Left ventricle myocardium superior (tissue), 1 donor: Measurements from ENCODE around the gene ATOH7. TPM values are rescaled to one million over a fixed set of nuclear protein-coding genes. Genes with fewer than 3 reads are reported as not detected.
"Not testable (repeated sequence)": the region's sequence is repeated elsewhere in the genome, so short reads cannot be mapped to it uniquely, and the experiment has no call there.

Source experiments
- ATAC-seq: fragments of 200-7000 bp; cut with Tn5 transposase; one replicate; pipeline ENCODE4 v1.9.1; 2020; ENCODE audit warnings: mild to moderate bottlenecking, moderate library complexity
- DNase-seq: peaks from one replicate; pipeline ENCODE4 v3.0.0-alpha.2; 2020
- intact Hi-C: fragments of 100-400 bp; cut with micrococcal nuclease; formaldehyde crosslinking; loops from one replicate; pipeline ENCODE4 v1.11.0; 2022
- total RNA-seq: library from RNA; stranded (reverse); fragmentation: NEBNext Ultra II Directional; extraction: Animal tissue kit (Norgen Biotek cat#: 25700); gene quantifications from one replicate; pipeline ENCODE4 v1.2.1, GENCODE V29; 2021
- donor health status: DM: no; HTN: yes; CAD: no; lungs with severe emphysema.

ATOH7 gene
- total RNA-seq, 1 donor from 2014 or later = not detected

DNA sequence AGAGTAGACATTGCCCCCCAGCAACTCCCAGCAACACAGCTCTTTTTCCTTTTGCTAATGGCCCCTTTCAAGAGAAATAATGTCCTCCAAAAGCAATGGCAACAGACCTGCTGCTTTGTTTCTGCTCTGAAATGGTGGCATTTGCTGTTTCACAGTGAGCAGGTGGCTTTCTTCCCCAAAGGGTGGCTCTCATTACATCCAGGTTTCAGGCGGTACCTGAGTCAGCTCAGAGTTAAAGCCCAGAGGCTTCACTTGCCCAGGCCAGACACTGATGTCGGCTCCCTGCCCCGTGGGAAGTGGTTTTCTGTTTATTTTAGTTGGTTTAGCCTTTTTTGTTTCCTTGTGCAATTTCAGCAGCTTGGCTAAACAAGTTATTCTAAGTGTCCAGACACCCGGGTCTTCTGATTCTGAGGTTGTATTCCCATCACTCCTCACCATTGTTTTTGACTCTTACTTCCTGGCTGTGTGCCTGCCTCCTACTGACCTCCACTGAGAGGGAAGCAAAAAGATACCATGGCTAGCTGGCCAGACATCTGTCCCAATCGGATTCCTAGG is 7.8 kb upstream of the ATOH7 start:
- ATAC-seq (no peak), DNase-seq (no peak)
- intact Hi-C loops = no loop called here

DNA sequence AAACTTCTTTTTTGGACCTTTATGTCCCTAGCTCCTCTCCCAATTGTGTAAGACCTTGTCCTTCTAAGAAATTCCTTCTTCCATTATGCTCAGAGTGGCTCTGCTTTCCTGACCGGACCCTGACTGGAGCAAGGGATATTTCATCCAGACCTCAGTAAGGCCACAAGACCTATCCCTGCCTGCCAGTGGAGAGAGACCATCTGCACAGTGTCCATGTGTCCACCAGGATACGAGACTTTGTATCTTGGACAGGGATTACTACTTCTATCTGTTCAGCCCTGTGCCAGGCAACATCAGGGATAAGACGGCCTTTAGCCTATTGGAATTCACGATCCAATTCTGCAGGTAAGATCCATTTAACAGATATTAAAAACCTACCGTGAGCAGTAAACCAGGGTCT is 7.2 kb upstream of the ATOH7 start:
- DNase-seq = no peak
- no peak for ATAC-seq
- intact Hi-C loops = no loop called here

DNA sequence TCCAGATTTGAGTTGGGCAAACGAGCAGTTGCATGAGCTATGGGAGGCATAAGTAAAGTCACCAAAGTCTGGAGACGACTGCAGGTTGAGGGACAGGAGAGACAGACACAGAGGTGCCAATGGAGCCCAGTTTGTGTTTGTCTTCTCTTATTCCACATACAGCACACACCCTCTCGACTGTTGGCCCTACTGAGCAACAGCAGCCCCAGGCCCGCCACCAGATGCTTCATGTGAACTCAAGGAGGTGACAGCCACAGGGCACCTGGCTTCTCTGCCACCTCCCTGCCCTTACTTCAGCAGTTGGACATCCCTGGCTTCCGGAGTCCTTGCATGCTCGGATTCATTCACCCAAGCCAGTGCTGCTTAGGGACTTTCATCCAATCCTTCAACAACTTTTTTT is 6.5 kb upstream of the ATOH7 start:
- intact Hi-C loops = no loop called here
- no peak for ATAC-seq

DNA sequence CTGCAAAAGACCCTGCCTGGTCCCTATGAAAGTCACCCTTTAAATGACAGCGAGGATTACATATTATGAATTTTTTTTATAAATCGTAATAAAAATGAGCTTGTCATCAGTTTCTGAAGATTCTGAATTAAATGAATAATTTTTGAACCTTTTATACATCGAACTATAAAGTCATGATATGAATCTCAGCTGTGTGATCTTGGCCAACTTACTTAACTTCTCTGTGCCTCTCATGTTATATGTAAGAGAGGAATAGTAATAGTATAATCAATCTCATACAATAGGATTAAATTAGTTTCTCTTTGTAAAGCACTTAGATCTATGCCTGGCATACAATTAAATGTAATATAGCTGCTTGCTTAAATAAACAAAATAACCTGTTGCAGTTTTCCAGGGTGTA is 5.3 kb upstream of the ATOH7 start:
- intact Hi-C loops = no loop called here
- DNase-seq (no peak), ATAC-seq (no peak)

More for the DNA sequence above, 6.5 kb upstream of the ATOH7 start:
- DNase-seq = no peak

DNA sequence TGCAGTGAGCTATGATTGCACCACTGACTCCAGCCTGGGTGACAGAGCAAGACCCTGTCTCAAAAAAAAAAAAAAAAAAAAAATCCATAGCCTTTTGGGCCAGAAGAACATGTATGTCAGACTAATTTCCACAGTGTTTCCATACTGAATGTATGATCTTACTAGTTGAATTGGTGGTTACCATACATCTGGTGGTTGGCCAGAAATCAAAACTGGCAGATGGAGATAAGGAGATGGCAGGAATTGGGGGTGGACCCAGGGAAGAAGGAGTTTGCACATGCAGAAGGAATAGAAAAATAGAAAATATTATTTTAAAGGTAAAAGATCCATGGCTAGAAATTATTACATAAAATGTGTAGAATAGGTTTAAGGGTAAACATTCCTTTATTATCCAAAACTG is 3.7 kb upstream of the ATOH7 start:
- no peak for ATAC-seq
- intact Hi-C loops = no loop called here
- DNase-seq = no peak

DNA sequence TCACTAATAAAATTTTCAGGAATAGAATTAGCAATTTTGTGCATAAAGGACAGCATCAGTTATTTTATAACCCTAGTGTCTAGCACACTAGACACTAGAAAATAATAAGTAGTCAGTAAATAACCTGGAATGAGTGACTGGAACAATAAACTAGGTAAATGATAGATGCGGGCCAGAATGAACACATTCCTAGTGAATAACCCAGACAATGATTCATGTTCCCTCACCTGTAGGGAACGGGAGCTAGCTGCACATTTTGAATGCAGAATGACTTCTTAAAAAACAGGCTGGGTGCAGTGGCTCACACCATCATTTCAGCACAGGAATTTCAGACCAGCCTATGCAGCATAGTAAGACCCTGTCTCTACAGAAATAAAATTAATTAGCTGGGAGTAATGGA is 3.2 kb upstream of the ATOH7 start:
- ATAC-seq = no peak
- intact Hi-C loops = no loop called here
- DNase-seq = no peak

DNA sequence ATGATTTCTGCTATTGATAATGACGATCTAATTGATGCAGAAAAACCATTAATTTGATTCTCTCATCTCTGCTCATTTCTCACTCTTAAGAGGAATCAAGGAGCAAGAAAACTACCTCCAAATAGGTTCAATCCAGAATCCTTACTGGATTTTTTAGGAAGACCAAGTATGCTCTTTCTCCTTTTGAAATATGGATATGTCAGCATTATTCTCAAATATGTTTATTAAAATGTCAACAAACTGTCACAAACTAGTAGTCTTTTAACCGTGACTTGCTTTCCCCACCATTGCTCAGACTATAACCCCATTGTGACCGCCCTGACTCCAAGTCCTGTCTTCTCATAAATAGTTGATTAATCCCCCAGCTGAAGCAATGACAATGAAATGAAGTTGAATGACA is 1.1 kb upstream of the ATOH7 start:
- ATAC-seq (no peak), DNase-seq (no peak)
- intact Hi-C loops = no loop called here

DNA sequence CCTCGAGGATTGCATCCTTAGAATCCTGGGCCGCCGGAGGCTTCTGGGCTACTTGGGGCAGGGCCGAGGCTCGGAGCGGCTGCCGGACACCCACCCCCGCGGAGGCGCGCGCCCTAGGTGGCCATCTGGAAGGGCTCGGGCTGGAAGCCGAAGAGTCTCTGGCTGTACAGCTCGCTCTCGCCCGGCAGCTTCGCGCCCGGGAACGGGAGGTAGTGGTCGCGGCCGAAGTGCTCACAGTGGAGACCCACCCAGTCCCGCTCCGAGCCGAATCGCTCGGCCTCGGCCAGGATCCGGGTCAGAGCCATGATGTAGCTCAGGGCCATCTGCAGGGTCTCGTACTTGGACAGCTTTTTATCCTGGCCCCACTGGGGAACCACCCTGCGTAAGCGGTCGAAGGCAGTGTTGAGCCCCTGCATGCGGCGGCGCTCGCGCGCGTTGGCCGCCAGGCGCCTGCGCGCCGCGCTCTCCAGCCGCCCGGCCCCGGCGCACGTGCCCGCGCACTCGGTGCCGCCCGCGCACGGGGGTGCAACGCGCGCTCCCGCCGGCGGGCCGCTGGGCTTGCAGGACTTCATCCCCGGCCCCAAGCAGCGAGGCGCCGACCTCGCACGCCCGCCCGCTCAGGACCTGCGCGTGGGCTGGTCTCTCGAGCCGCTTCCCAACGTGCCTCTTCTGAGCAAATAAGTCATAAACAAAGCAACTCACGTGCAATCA is 652 bp downstream of the ATOH7 start:
- peak; percentile 85 for DNase-seq
- ATAC-seq = peak; percentile 100
- intact Hi-C loops = no loop called here

DNA sequence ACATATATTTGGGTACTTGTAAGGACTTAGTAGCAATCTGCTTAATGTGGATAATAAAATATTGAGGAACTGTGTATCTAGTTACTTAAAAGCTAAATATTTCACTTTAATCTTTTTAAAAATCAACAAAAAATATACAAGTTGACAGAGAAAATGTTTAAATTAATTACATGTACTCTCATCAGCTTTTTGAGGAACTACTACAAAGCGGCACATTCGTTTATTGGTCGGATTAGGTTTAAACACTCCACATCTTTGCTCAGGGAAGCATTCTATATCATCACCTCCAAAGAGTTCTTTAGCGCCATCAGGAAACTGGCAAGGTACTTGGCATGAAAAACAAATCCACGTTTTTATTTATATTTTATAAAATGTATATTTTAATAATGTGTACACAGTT is 1.6 kb downstream of the ATOH7 start:
- intact Hi-C loops = no loop called here
- DNase-seq (no peak), ATAC-seq (no peak)

DNA sequence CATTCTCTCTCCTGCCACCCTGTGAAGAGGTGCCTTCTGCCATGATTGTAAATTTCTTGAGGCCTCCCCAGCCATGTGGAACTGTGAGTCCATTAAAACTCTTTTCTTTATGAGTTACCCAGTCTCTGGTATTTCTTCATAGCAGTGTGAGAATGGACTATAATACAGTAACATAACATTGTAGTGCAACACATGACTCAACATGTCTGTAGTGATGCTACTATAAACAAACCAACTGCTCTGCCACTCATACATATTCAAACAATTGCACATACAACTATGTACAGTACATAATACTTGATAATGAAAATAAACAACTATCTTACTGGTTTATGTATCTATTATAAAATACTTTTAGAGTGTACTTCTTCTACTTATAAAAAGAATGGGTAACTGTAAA is 7.1 kb downstream of the ATOH7 start:
- DNase-seq (no peak), ATAC-seq (no peak)
- intact Hi-C loops = no loop called here

DNA sequence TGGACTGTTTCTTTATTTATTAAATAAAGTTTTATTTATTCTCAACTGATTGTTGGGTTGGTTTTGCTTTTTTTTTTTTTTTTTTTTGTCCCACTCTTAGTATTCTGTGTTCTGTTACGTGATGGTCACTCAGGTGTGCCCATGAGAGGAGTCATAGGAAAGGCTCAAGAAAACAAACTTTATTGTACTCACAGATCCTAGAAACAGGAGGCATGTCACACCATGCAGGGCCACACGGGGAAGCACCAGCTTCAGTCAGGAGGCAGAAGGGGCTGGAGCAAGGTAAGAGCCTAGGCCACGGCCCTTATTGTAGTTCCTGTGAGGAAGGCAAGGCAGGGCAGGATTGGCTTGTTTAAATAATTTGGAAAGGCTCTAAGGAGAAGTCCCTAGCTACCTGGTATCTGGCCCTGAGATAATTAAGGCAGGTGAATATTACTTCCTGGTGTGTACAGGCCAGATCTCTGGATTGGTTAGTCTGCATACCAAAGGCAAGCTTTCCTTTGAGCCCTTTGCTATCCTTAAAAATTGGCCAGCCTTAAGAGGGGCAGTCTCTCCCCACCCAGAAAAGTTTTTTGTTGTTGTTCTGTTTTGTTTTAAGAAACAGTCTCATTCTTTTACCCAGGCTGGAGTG is 8.3 kb downstream of the ATOH7 start:
- no peak for DNase-seq
- ATAC-seq = no peak
- intact Hi-C loops = no loop called here

DNA sequence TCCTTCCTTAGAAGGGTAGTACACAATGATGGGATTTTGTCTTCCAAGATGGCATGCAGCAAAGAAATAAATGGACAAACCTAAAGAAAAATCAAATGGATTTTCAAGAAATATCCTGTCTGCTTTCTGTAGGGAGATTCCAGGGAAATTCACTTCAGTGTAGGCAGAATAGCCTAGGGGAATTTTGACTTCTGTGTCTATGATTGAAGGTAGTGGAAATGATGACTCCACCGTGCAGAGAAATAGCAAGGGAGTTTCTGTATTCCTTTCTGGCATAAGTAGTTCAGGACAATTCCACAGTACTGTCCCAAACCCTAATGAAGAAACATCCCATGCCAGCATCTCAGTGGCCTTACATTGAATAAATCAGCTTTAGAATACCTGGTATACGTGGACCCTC is 9.5 kb downstream of the ATOH7 start:
- no peak for DNase-seq
- no peak for ATAC-seq
- intact Hi-C loops = no loop called here

DNA sequence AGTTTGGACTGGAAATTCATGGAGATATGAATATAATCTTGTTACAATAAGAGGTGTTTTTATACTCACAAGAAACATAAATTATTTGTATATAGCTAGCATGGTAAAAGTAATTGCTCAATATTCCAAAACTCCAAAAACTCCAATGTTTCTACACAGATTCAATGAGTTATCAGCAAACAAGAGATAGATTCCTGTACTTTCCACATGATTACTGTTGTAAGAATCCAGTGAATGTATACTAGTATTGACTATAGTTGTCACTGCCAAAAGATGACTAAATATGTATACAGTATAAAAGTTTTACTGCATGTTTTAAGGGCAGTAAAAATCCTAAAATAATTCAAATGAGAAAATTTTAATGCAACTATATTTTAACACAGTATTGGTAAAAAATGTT is 10.7 kb downstream of the ATOH7 start:
- intact Hi-C loops = no loop called here
- ATAC-seq = no peak
- DNase-seq = no peak

DNA sequence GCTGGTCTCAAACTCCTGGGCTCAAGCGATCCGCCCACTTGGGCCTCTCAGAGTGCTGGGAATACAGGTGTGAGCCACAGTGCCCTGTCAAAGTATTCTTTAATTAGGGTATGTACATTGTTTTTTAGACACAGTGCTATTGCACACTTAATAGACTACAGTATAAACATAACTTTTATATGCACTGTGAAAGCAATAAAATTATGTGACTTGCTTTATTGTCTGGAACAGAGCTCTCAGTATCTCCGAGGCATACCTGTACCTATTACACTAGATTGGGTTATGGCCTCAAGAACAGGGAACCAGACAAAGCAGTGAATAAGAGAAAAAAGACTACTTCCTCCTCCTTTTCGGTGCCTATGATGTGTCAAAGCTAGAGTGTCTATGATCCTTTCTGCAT is 13.1 kb downstream of the ATOH7 start:
- DNase-seq (no peak), ATAC-seq (no peak)
- intact Hi-C loops = loop anchor here (10.0 kb wide), 1 partner anchor 86 kb away; no protein-coding TSS in a partner anchor

DNA sequence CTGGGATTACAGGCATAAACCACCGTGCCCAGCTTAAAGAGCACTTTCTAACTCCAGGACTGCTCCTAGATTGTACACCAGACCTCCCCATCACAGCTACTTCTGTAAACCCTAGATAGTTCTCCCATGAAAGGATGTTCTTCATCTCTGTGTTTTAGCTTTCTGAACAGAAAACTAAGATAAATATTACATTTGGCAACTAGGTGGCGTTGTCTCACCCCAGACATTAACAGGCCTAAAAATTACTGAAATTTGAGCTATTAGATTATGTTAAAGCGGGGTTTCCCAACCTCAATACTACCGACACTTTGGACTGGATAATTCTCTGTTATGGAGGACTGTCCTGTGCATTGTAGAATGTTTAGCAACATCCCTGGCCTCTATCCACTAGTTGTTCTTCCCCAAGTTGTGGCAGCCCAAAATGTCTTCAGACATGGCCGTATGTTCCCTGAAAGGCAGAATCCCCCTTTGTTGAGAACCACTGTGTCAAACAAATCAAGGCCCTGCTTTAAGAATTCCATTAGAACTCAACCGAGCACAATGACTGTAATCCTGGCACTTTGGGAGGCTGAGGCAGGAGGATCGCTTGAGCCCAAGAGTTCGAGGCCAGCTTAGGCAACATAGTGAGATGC is 19.1 kb downstream of the ATOH7 start:
- no peak for DNase-seq
- intact Hi-C loops = loop anchor here (10.0 kb wide), 1 partner anchor 92 kb away; no protein-coding TSS in a partner anchor
- ATAC-seq = no peak

DNA sequence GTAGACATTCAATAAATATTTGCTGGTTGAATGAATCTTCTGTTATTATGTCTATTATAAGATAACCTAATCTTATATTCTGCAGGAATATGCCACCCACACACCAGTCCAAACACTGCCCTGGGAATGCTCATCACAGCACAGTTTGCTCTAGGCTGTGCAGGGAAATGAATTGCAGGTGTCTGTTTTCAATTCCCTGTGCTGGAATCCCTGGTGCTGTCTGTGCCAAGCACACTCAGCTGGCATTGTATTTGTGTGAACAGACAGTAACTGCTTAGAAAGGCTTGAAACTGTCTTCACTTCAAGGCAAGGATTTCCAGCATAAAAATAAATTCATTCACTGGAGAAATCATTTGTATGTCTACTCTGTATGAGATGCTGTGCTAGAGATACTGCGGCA is 20.2 kb downstream of the ATOH7 start:
- no peak for ATAC-seq
- no peak for DNase-seq
- intact Hi-C loops = loop anchor here (10.0 kb wide), 1 partner anchor 93 kb away; no protein-coding TSS in a partner anchor

DNA sequence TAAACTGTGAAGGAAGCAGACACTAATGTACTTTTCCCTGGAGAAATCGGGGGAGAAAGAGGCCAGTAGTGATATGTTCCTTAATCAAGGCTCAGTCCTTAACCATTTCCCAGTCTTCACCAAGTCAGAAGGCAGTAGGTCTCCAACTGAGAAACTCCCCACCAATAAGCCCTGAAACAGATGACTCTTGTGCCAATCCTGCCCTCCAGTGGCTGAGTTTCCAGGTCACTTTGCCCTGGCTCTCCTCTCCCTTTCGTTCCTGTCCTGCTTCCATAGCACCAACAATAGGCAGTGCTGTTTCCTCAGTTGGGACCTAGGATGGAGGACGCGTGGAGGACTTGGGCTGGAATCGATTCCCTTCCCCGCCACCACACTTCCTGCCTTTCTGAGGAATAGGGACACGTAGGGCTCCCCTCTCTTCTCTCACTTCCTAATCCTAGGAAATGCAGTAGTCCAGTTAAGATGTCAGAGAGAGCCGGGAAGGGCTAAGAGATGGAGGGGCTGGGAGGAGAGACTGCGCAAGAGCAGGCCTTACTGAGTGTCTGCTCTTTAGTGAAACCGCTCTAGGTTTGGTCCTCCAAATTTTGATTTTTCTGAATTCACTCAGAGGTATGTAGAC is 23.4 kb downstream of the ATOH7 start:
- ATAC-seq (no peak), DNase-seq (no peak)
- intact Hi-C loops = no loop called here

DNA sequence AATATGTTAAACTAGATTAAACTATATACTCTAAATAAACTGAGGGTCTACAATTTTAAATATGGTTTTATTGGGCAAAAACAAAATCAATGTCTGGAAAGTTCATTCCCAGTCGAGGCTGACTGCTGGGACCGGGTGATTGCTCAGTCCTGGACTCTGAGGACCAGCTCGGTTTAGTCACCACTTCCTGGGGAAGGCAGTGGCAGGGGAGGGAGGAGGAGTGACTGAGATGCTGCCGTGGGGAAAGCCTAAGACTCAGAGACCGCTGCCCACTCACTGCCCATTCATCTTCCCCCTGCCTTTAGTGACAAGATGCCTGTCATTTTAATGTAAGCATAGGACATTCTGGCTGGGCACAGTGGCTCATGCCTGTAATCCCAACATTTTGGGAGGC is 29.0 kb downstream of the ATOH7 start:
- intact Hi-C loops = no loop called here
- DNase-seq (no peak), ATAC-seq (no peak)

DNA sequence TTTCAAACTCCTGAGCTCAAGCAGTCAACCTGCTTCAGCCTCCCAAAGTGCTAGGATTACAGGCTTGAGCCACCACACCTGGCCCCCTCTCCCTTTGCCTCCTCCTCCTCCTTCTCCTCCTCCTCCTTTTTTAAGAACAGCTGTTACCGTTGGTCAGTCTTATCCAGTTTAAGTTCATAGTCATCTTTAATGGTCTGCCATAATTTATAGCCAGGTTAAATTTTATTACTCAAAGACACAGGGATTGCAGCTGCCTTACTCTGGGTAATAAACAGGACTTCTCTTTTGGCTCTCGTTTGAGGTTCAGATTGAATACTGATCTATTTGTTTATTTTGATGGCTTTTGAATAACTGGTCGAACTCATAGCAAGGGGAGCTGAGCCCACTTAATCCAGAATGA is 35.2 kb downstream of the ATOH7 start:
- DNase-seq (no peak), ATAC-seq (no peak)
- intact Hi-C loops = no loop called here

DNA sequence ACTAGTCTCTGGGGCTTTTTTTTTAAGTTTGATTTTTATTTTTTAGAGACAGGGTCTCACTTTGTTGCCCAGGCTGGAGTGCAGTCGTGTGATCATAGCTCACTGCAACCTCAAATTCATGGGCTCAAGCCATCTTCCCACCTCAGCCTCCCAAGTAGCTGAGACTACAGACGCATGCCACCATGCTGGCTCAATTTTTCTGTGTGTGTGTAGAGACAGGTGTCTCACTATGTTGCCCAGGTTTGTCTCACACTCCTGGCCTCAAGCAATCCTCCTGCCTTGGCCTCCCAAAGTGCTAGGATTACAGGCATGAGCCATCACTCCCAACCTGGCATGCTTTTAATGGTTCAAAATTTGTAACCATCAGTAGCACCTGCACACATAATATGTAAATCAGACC is 36.1 kb downstream of the ATOH7 start:
- ATAC-seq, intact Hi-C loops, DNase-seq: not testable (repeated sequence)
